WTC11 (cell line): ENCODE measurements around the gene LCN10. TPM values are rescaled to one million over a fixed set of nuclear protein-coding genes. Genes with fewer than 3 reads are reported as not detected.

Experiments
- ATAC-seq: fragments of 200-7000 bp; cut with Tn5 transposase; 2 replicates; pipeline ENCODE4 v1.10.0; 2021; ENCODE audit warnings: mild to moderate bottlenecking, moderate library complexity
- CTCF ChIA-PET: fragments of 300-600 bp; sonication (Branson Sonifier 250); formaldehyde crosslinking; loops from one replicate; lab custom pipeline; 2021; ENCODE audit warnings: antibody characterized with exemption; lab: Charles Lee
- POLR2A ChIA-PET: fragments of 350-600 bp; sonication (Branson Sonifier 250); formaldehyde crosslinking; loops from one replicate; lab custom pipeline; 2021; ENCODE audit warnings: antibody characterized with exemption; lab: Charles Lee
- DNase-seq: peaks from one replicate; pipeline ENCODE4 v3.0.0; 2021; ENCODE audit warnings: low spot score
- H3K27ac Mint-ChIP-seq: 2 replicates; pipeline ENCODE4 v1.8.0; 2021; ENCODE audit warnings: mixed read lengths
- H3K27me3 Mint-ChIP-seq: 2 replicates; pipeline ENCODE4 v1.8.0; 2021; ENCODE audit warnings: low read depth, mild to moderate bottlenecking, moderate library complexity, mixed read lengths
- H3K36me3 Mint-ChIP-seq: 2 replicates; pipeline ENCODE4 v1.8.0; 2021; ENCODE audit warnings: mixed read lengths
- H3K4me1 Mint-ChIP-seq: 2 replicates; pipeline ENCODE4 v1.8.0; 2022; ENCODE audit warnings: mixed read lengths
- H3K4me3 Mint-ChIP-seq: 2 replicates; pipeline ENCODE4 v1.8.0; 2021; ENCODE audit warnings: mild to moderate bottlenecking, moderate library complexity, mixed read lengths
- H3K9me3 Mint-ChIP-seq: 2 replicates; pipeline ENCODE4 v1.8.0; 2021; ENCODE audit warnings: mixed read lengths
- E2F1 ChIP-seq: sonication (generic); formaldehyde crosslinking; IDR thresholded peaks from 2 replicates; pipeline ENCODE4 v1.8.0; 2022; ENCODE audit warnings: mild to moderate bottlenecking, missing genetic modification reagents
- ETV6 ChIP-seq: sonication (generic); formaldehyde crosslinking; IDR thresholded peaks from 2 replicates; pipeline ENCODE4 v1.8.1; 2022; ENCODE audit warnings: mild to moderate bottlenecking, missing genetic modification reagents
- FOXP1 ChIP-seq: sonication (generic); formaldehyde crosslinking; IDR thresholded peaks from 2 replicates; pipeline ENCODE4 v1.8.0; 2022; ENCODE audit warnings: missing genetic modification reagents, mild to moderate bottlenecking, moderate library complexity, borderline replicate concordance
- HMGA2 ChIP-seq: fragments of 250-450 bp; sonication (Bioruptor Pico); IDR thresholded peaks from 2 replicates; pipeline ENCODE4 v1.4.0; 2021; ENCODE audit warnings: mild to moderate bottlenecking, moderate library complexity
- JAZF1 ChIP-seq: fragments of 250-450 bp; sonication (Bioruptor Pico); IDR thresholded peaks from 2 replicates; pipeline ENCODE4 v1.9.0; 2021; ENCODE audit warnings: moderate library complexity, mild to moderate bottlenecking, inconsistent platforms
- JUN ChIP-seq: sonication (generic); formaldehyde crosslinking; IDR thresholded peaks from 2 replicates; pipeline ENCODE4 v1.8.0; 2023; ENCODE audit warnings: mild to moderate bottlenecking, missing genetic modification reagents
- MXD4 ChIP-seq: fragments of 250-450 bp; sonication (Bioruptor Pico); IDR thresholded peaks from 2 replicates; pipeline ENCODE4 v1.8.0; 2021; ENCODE audit warnings: mild to moderate bottlenecking, moderate library complexity, borderline replicate concordance
- NR2C2 ChIP-seq: sonication (generic); formaldehyde crosslinking; IDR thresholded peaks from 2 replicates; pipeline ENCODE4 v1.8.0; 2022; ENCODE audit warnings: mild to moderate bottlenecking, missing genetic modification reagents
- PREB ChIP-seq: sonication (generic); formaldehyde crosslinking; IDR thresholded peaks from 2 replicates; pipeline ENCODE4 v1.8.1; 2022; ENCODE audit warnings: mild to moderate bottlenecking, missing genetic modification reagents, moderate library complexity, borderline replicate concordance
- RORB ChIP-seq: fragments of 250-450 bp; sonication (Bioruptor Pico); IDR thresholded peaks from 2 replicates; pipeline ENCODE4 v1.9.0; 2021; ENCODE audit warnings: mild to moderate bottlenecking
- SMAD3 ChIP-seq: sonication (generic); formaldehyde crosslinking; IDR thresholded peaks from 2 replicates; pipeline ENCODE4 v1.8.0; 2022; ENCODE audit warnings: missing genetic modification reagents, mild to moderate bottlenecking, borderline replicate concordance
- SOX15 ChIP-seq: fragments of 250-450 bp; sonication (Bioruptor Pico); IDR thresholded peaks from 2 replicates; pipeline ENCODE4 v1.9.0; 2021; ENCODE audit warnings: mild to moderate bottlenecking
- TP53 ChIP-seq: sonication (generic); formaldehyde crosslinking; IDR thresholded peaks from 2 replicates; pipeline ENCODE4 v1.8.1; 2023; ENCODE audit warnings: mild to moderate bottlenecking, missing genetic modification reagents
- USF1 ChIP-seq: sonication (generic); formaldehyde crosslinking; IDR thresholded peaks from 2 replicates; pipeline ENCODE4 v1.8.0; 2022; ENCODE audit warnings: mild to moderate bottlenecking, missing genetic modification reagents
- ZBTB43 ChIP-seq: sonication (generic); formaldehyde crosslinking; IDR thresholded peaks from 2 replicates; pipeline ENCODE4 v1.8.1; 2023; ENCODE audit warnings: mild to moderate bottlenecking, missing genetic modification reagents
- ZMAT4 ChIP-seq: fragments of 250-450 bp; sonication (Bioruptor Pico); IDR thresholded peaks from 2 replicates; pipeline ENCODE4 v1.9.0; 2021; ENCODE audit warnings: mild to moderate bottlenecking
- ZNF138 ChIP-seq: sonication (generic); formaldehyde crosslinking; conservative IDR thresholded peaks from 2 replicates; pipeline ENCODE4 v1.8.1; 2022; ENCODE audit warnings: mild to moderate bottlenecking, moderate library complexity, missing genetic modification reagents
- ZNF263 ChIP-seq: sonication (generic); formaldehyde crosslinking; IDR thresholded peaks from 2 replicates; pipeline ENCODE4 v1.8.1; 2022; ENCODE audit warnings: low read depth, mild to moderate bottlenecking, moderate library complexity, missing genetic modification reagents
- ZNF396 ChIP-seq: fragments of 250-450 bp; sonication (Bioruptor Pico); IDR thresholded peaks from 2 replicates; pipeline ENCODE4 v1.8.0; 2021; ENCODE audit warnings: mild to moderate bottlenecking, moderate library complexity, borderline replicate concordance
- ZNF416 ChIP-seq: fragments of 250-450 bp; sonication (Bioruptor Pico); IDR thresholded peaks from 2 replicates; pipeline ENCODE4 v1.9.0; 2021; ENCODE audit warnings: mild to moderate bottlenecking, inconsistent platforms
- ZNF423 ChIP-seq: fragments of 250-450 bp; sonication (Bioruptor Pico); IDR thresholded peaks from 2 replicates; pipeline ENCODE4 v2.1.2; 2022; ENCODE audit warnings: mild to moderate bottlenecking, moderate library complexity
- ZNF532 ChIP-seq: fragments of 250-450 bp; sonication (Bioruptor Pico); IDR thresholded peaks from 2 replicates; pipeline ENCODE4 v1.9.0; 2021; ENCODE audit warnings: mild to moderate bottlenecking, borderline replicate concordance
- ZNF671 ChIP-seq: fragments of 250-450 bp; sonication (Bioruptor Pico); IDR thresholded peaks from 2 replicates; pipeline ENCODE4 v1.8.0; 2021; ENCODE audit warnings: mild to moderate bottlenecking
- total RNA-seq: library from RNA; stranded (reverse); gene quantifications from 3 replicates; pipeline ENCODE4 v1.2.3, GENCODE V29; 2021

LCN10 gene
- total RNA-seq, 1 experiment from 2014 or later = 2.4 TPM

GRCh38 chr9:136750526-136750925, 7.8 kb upstream of the LCN10 start (continued):
- TF ChIP-seq ZBTB43 (CRISPR knock-in tag) = no peak

- H3K36me3 Mint-ChIP-seq = peaks cover 8% of the 10 kb centered on the region; the same call in 1 of the 2 replicates
- TF ChIP-seq TP53 = no peak
- TF ChIP-seq USF1 (CRISPR knock-in tag) = no peak
- no peak for TF ChIP-seq JUN
- TF ChIP-seq JAZF1 (CRISPR knock-in tag) = no peak
- TF ChIP-seq ZNF396 (CRISPR knock-in tag) = no peak
- TF ChIP-seq HMGA2 (CRISPR knock-in tag) = no peak
- no peak for TF ChIP-seq SMAD3 (CRISPR knock-in tag)
- TF ChIP-seq PREB (CRISPR knock-in tag) = no peak
- no peak for TF ChIP-seq ZMAT4 (CRISPR knock-in tag)
- TF ChIP-seq NR2C2 = no peak
- TF ChIP-seq E2F1 (CRISPR knock-in tag) = no peak
- no peak for TF ChIP-seq ZNF416 (CRISPR knock-in tag)
- TF ChIP-seq ZNF138 (CRISPR knock-in tag) = no peak
- no peak for TF ChIP-seq FOXP1 (CRISPR knock-in tag)
- no peak for TF ChIP-seq ZNF263
- no peak for TF ChIP-seq MXD4 (CRISPR knock-in tag)
- TF ChIP-seq ETV6 (CRISPR knock-in tag) = no peak
- H3K4me1 Mint-ChIP-seq = no peaks in the 10 kb centered on the region
- H3K9me3 Mint-ChIP-seq = peaks cover 20% of the 10 kb centered on the region
- POLR2A ChIA-PET = no interaction called here
- H3K27me3 Mint-ChIP-seq = 0 out of 2 replicates have a peak, but pooled peaks cover 3% of the 10 kb centered on the region
- CTCF ChIA-PET = interaction anchor here (1.1 to 1.6 kb wide), 2 partner anchors 9 to 14 kb away, joined by 3 to 8 read pairs; partner anchors contain the start of gene LCN8
- H3K27ac Mint-ChIP-seq = no peak overlapping the region; the same call in 1 of the 2 replicates
- no peak overlapping the region for H3K4me3 Mint-ChIP-seq
- DNase-seq = no peak
- ATAC-seq = no peak
Observed at GRCh38 chr9:136748666-136749611, 6.2 kb upstream of the LCN10 start.

GRCh38 chr9:136748201-136748600, 5.5 kb upstream of the LCN10 start, which contains the start of gene LCN6:
TSS of gene LCN6 (minus strand) at chr9:136748525. CDS start at chr9:136748483, 42 bp downstream.
- Mint-ChIP-seq H3K4me3 (no peak within 1 kb of the TSS), H3K27me3 (0 out of 2 replicates have a peak, but pooled peaks cover 3% of the 10 kb centered on the region), H3K36me3 (peaks cover 8% of the 10 kb centered on the region; the same call in 1 of the 2 replicates), H3K27ac (no peak within 1 kb of the TSS; the same call in 1 of the 2 replicates), H3K9me3 (peaks cover 20% of the 10 kb centered on the region), H3K4me1 (no peaks in the 10 kb centered on the region)
- no peak for DNase-seq
- CTCF ChIA-PET = interaction anchor here (1.2 kb wide), 1 partner anchor 10 kb away, joined by 4 read pairs; the partner anchor contains the start of gene LCN8
- no peak for ATAC-seq
- POLR2A ChIA-PET = no interaction called here
- no peak for TF ChIP-seq RORB (CRISPR knock-in tag)
- no peak for TF ChIP-seq ZNF671 (CRISPR knock-in tag)
- TF ChIP-seq SOX15 (CRISPR knock-in tag) = no peak
- TF ChIP-seq ZNF532 (CRISPR knock-in tag) = no peak
- TF ChIP-seq ZNF423 (CRISPR knock-in tag) = no peak
- no peak for TF ChIP-seq JUN
- TF ChIP-seq ZNF138 (CRISPR knock-in tag) = no peak
- no peak for TF ChIP-seq ZNF416 (CRISPR knock-in tag)
